GM06990 (cell line): ENCODE data around the gene PKHD1.
A peak's percentile ranks its signal among the peaks of the same experiment; 100 is the strongest.

Source experiments
- DNase-seq: peaks from one replicate; pipeline ENCODE4 v3.0.0-alpha.2; 2011; ENCODE audit not compliant: insufficient read length; ENCODE audit errors: extremely low read depth
- H3K27me3 ChIP-seq: replicated peaks from 2 replicates; pipeline ENCODE4 v1.6.0; 2011; ENCODE audit warnings: low read length; ENCODE audit not compliant: control insufficient read depth, insufficient read depth
- H3K36me3 ChIP-seq: 2 replicates; pipeline ENCODE4 v1.5.1; 2011; ENCODE audit warnings: low read length; ENCODE audit not compliant: control insufficient read depth, insufficient read depth
- H3K4me3 ChIP-seq: replicated peaks from 2 replicates; pipeline ENCODE4 v1.5.1; 2011; ENCODE audit warnings: low read depth, mild to moderate bottlenecking, control low read depth, low read length
- TF ChIP-seq, protein P1 (sequence below): IDR thresholded peaks from 2 replicates; pipeline ENCODE4 v1.5.1; 2011; ENCODE audit warnings: low read length, control low read depth, mild to moderate bottlenecking, inconsistent platforms; ENCODE audit not compliant: insufficient read depth, poor library complexity, severe bottlenecking

PKHD1 gene

DNA sequence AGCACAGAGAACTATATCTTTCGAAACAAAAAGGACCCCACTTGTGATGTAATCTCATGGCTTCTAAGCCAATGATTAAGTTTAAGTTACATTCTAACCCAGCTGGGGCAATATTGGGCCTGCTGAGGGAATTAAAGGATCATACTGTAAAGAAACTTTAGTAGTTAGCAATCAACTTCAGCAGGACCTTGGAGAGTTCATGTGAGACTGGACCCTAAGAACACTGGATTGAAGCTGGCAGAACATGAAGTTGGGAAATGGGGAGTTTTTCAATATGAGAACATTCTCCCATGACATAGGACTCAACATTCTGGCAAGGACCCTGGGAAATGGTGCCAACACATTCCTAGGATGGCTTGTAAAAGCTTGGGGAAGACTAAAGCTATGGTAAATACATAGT lies 516.2 kb downstream of the PKHD1 start:
- no peak for DNase-seq
- H3K27me3 ChIP-seq = no peaks in the 10 kb centered on the region
- no peaks in the 10 kb centered on the region for H3K36me3 ChIP-seq
- no peak overlapping the region for H3K4me3 ChIP-seq
- TF ChIP-seq, protein P1, sequence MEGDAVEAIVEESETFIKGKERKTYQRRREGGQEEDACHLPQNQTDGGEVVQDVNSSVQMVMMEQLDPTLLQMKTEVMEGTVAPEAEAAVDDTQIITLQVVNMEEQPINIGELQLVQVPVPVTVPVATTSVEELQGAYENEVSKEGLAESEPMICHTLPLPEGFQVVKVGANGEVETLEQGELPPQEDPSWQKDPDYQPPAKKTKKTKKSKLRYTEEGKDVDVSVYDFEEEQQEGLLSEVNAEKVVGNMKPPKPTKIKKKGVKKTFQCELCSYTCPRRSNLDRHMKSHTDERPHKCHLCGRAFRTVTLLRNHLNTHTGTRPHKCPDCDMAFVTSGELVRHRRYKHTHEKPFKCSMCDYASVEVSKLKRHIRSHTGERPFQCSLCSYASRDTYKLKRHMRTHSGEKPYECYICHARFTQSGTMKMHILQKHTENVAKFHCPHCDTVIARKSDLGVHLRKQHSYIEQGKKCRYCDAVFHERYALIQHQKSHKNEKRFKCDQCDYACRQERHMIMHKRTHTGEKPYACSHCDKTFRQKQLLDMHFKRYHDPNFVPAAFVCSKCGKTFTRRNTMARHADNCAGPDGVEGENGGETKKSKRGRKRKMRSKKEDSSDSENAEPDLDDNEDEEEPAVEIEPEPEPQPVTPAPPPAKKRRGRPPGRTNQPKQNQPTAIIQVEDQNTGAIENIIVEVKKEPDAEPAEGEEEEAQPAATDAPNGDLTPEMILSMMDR = no peak

DNA sequence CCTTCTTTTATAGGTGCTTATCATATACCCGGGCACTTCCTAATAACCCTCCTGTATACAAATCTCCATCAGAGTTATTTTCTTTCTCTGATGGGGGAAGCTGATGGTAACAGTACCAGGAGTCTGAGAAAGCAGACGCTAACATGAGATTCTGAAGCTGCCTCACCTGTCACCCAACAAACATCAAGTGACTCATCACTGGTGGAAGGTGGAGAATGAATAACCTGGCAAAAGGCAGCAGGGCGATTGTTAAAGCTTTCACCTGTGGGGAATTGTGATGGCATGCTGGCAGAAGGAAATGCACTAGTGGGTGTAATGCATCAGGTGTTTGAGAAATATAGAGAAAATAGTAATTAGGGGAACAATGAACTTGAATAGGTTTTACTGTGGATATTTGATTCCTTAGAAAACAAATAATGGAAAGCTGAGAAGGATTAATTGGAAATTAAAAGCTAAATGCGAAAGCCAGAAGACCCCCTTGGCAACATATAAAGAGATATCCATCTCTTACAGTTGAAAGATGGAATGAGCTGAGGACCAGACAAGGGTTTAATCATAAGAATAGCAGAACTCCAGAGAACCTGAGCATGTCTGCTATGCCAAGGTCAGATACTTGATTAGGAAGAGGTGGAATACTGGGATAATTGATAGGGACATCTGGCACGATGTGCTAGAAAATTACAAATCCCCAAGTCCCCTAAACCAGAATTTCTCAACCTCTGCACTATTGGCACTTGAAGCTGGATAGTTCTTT lies 517.1 kb downstream of the PKHD1 start:
- no peaks in the 10 kb centered on the region for H3K36me3 ChIP-seq
- H3K27me3 ChIP-seq = no peaks in the 10 kb centered on the region
- TF ChIP-seq, protein P1 = no peak
- no peak overlapping the region for H3K4me3 ChIP-seq
- no peak for DNase-seq

DNA sequence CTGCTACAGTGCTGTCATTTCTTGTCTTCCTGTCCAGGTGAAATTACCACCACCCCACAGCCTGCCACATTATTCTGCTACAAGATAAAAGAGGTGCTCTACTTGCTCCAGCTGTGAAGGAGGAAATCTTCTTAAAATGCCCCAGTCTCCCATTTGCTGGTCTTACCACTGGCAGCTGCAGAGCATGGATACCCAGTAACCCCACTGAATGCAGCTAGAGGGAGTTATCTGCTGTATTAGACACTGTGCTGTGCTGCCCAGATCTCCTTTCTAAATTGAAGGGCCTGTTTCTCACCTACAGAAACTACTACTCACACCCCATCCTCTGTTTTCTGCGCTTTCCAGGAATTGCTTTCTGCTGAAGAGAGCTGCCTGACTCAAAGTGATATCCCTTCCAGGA lies 517.8 kb downstream of the PKHD1 start:
- Histone ChIP-seq H3K27me3 (no peaks in the 10 kb centered on the region), H3K4me3 (no peak overlapping the region), H3K36me3 (no peaks in the 10 kb centered on the region)
- no peak for DNase-seq
- TF ChIP-seq, protein P1 = peak; percentile 29

DNA sequence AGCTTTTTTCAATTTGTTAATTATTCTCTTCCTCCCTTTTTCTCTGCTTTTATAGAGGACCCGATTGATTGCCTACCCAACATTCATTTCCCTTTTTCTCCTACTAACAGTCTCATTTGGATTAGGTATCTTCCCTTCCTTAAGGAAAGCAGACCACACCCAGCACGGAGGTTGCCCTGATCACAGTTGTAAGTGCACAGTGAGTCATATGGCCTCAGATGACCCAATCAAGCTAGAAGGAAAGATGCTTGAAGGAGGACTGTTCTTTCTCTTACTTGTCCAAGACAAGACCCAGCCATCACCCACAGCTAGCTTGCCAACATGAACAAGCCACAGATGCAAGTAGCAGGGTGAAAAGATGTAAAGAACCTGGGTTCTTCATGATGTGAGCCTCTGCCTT lies 518.6 kb downstream of the PKHD1 start:
- TF ChIP-seq, protein P1 = no peak
- H3K4me3 ChIP-seq = no peak overlapping the region
- H3K27me3 ChIP-seq = no peaks in the 10 kb centered on the region
- DNase-seq = no peak
- no peaks in the 10 kb centered on the region for H3K36me3 ChIP-seq

DNA sequence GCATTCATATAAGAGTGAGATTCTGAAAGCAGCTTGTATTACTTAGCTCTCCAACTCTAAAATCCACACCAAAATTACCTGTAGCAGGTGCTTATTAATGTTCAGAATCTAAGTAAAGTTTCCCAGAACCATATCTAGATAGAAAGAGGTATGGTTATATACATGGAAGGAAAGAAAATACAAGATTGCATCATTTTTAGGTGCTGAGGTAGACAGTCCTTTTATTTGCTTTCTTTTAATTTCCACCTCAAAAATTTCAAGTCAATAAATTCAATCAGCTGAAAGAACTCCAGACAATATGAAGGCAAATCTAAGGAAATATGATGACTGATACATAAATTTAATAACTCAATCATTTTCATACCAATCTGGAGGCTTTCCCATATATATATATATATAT lies 521.9 kb downstream of the PKHD1 start:
- TF ChIP-seq, protein P1 = no peak
- H3K36me3 ChIP-seq = no peaks in the 10 kb centered on the region

More for the DNA sequence above, 521.9 kb downstream of the PKHD1 start:
- no peaks in the 10 kb centered on the region for H3K27me3 ChIP-seq
- H3K4me3 ChIP-seq = no peak overlapping the region
- DNase-seq = no peak
